Sigmoid colon (tissue), 7 donors: Measurements from ENCODE around the gene IP6K3. TPM values are rescaled to one million over a fixed set of nuclear protein-coding genes. Genes with fewer than 3 reads are reported as not detected.
A peak's percentile ranks its signal among the peaks of the same experiment; 100 is the strongest.

Experiments
- DNase-seq: peaks from one replicate; pipeline ENCODE4 v3.0.0-alpha.2; 2019
- H3K27ac ChIP-seq, 4 donors: fragments of 200-600 bp; sonication (generic); one replicate each; pipeline ENCODE4 v1.5.1; 2016 to 2019; ENCODE audit warnings: mild to moderate bottlenecking in 1 of 4
- H3K27me3 ChIP-seq, 3 donors: fragments of 200-600 bp; sonication (generic); one replicate each; pipeline ENCODE4 v1.5.1; 2019; ENCODE audit warnings: mild to moderate bottlenecking in 1 of 3
- H3K36me3 ChIP-seq, 4 donors: fragments of 200-600 bp; sonication (generic); one replicate each; pipeline ENCODE4 v1.5.1; 2016 to 2019
- H3K4me1 ChIP-seq, 4 donors: fragments of 200-600 bp; sonication (generic); one replicate each; pipeline ENCODE4 v1.5.1; 2017 to 2019
- H3K4me3 ChIP-seq, 4 donors: fragments of 200-600 bp; sonication (generic); one replicate each; pipeline ENCODE4 v1.5.1; 2017 to 2019; ENCODE audit warnings: mild to moderate bottlenecking in 2 of 4, moderate library complexity in 1 of 4
- H3K9me3 ChIP-seq, 4 donors: fragments of 200-600 bp in 3 of 4; sonication (generic) in 3 of 4; one replicate each; pipeline versions ENCODE4 v1.5.1 to v1.6.1; 2013 to 2019
- CTCF ChIP-seq, 4 experiments: fragments of 450-650 bp in 3 of 4; fragments of 200-600 bp in 1 of 4; IDR thresholded peaks; one replicate each; pipeline ENCODE4 v1.5.1; 2016 to 2019; ENCODE audit warnings: antibody characterized with exemption in 4 of 4, mild to moderate bottlenecking in 3 of 4, moderate library complexity in 2 of 4
- EP300 ChIP-seq, 4 donors: sonication (generic); formaldehyde crosslinking; IDR thresholded peaks; one replicate each; pipeline ENCODE4 v1.6.1; 2017; ENCODE audit warnings: antibody characterized with exemption in 4 of 4
- POLR2A ChIP-seq, 2 donors: fragments of 450-650 bp; IDR thresholded peaks; one replicate each; pipeline ENCODE4 v1.6.1; 2016; ENCODE audit warnings: antibody characterized with exemption in 2 of 2, mild to moderate bottlenecking in 2 of 2, moderate library complexity in 2 of 2
- POLR2AphosphoS5 ChIP-seq, 4 donors: sonication (generic); formaldehyde crosslinking; IDR thresholded peaks; one replicate each; pipeline ENCODE4 v1.6.1; 2017; ENCODE audit warnings: antibody characterized with exemption in 4 of 4
- WGBS, 2 donors: extraction: QIAGEN DNeasy Blood & Tissue Kit; methylation state at CpG; one replicate each; pipeline ENCODE4 v1.1.7; 2013; 5-methylcytosine and 5-hydroxymethylcytosine counted together
- intact Hi-C: fragments of 100-400 bp; cut with DNase I; formaldehyde crosslinking; loops from one replicate; pipeline ENCODE4 v1.15.1; 2023
- polyA plus RNA-seq, 3 donors: library from polyadenylated mRNA; stranded (reverse); fragments of 200-250 nt; gene quantifications; one replicate each; pipeline ENCODE4 v1.2.3, GENCODE V29; 2013
- total RNA-seq, 4 donors: library from RNA; depleted of rRNA; stranded (reverse); fragments of >200 nt; gene quantifications; one replicate each; pipeline ENCODE4 v1.1.0, GENCODE V29; 2016
- donor health status: healthy with polysubstance abuse.
- donor health status: Bipolar disorder and iron deficiency.
- donor health status: healthy.

The IP6K3 gene
- total and polyA plus RNA-seq, 7 donors: 0.46 to 10.3 (median 4.9) TPM

- Histone ChIP-seq H3K4me1 (peaks cover 0 to 12% (median 6%) of the 10 kb centered on the region in 4 donors), H3K27ac (no peak overlapping the region), H3K9me3 (no peaks in the 10 kb centered on the region), H3K27me3 (no peaks in the 10 kb centered on the region), H3K36me3 (peaks cover 0 to 25% (median 7%) of the 10 kb centered on the region in 4 donors), H3K4me3 (no peak overlapping the region)
- WGBS, 2 donors: 92 to 95% methylated on average over 14 of the region's 14 CpGs
- intact Hi-C loops: no loop called here
- DNase-seq: no peak
- TF ChIP-seq CTCF (IDR thresholded peaks at IDR 0.05) (no peak), EP300 (IDR thresholded peaks at IDR 0.05) (no peak), POLR2AphosphoS5 (IDR thresholded peaks at IDR 0.05) (no peak), POLR2A (IDR thresholded peaks at IDR 0.05) (no peak)
These were observed 21.5 kb downstream of the IP6K3 start for GRCh38 chr6:33725222-33725621.

- Histone ChIP-seq H3K9me3 (no peaks in the 10 kb centered on the region), H3K4me1 (peaks cover 0 to 16% (median 6%) of the 10 kb centered on the region in 4 donors), H3K36me3 (peaks cover 0 to 21% (median 7%) of the 10 kb centered on the region in 4 donors), H3K4me3 (no peak overlapping the region), H3K27me3 (no peaks in the 10 kb centered on the region), H3K27ac (peak overlapping the region in 3 of 4 donors; percentile 23 to 73 (median 39))
- no peak for DNase-seq
- 59 to 63% methylated on average over 13 of the region's 13 CpGs for WGBS, 2 donors
- TF ChIP-seq CTCF (IDR thresholded peaks at IDR 0.05) (no peak), EP300 (IDR thresholded peaks at IDR 0.05) (no peak), POLR2A (IDR thresholded peaks at IDR 0.05) (no peak), POLR2AphosphoS5 (IDR thresholded peaks at IDR 0.05) (no peak)
- intact Hi-C loops: no loop called here
These were observed 22.3 kb downstream of the IP6K3 start for GRCh38 chr6:33724102-33725023.

GRCh38 chr6:33723371-33724085, 23.2 kb downstream of the IP6K3 start:
- intact Hi-C loops: no loop called here
- 66 to 72% methylated on average over 3 of the region's 3 CpGs for WGBS, 2 donors

GRCh38 chr6:33722103-33722623, 24.5 kb downstream of the IP6K3 start:
- Histone ChIP-seq H3K4me1 (peaks cover 0 to 35% (median 20%) of the 10 kb centered on the region in 4 donors), H3K27ac (peak overlapping the region in 3 of 4 donors; percentile 46 to 73 (median 60)), H3K9me3 (no peaks in the 10 kb centered on the region), H3K27me3 (no peaks in the 10 kb centered on the region), H3K36me3 (peaks cover 0 to 15% (median 2%) of the 10 kb centered on the region in 4 donors), H3K4me3 (no peak overlapping the region)
- 85 to 89% methylated on average over 5 of the region's 5 CpGs for WGBS, 2 donors
- intact Hi-C loops: no loop called here
- DNase-seq: no peak
- TF ChIP-seq CTCF (IDR thresholded peaks at IDR 0.05) (no peak), POLR2AphosphoS5 (IDR thresholded peaks at IDR 0.05) (peak in 1 of 4 donors; percentile 11)

More at GRCh38 chr6:33723371-33724085, 23.2 kb downstream of the IP6K3 start:
- H3K27me3 ChIP-seq: no peaks in the 10 kb centered on the region
- H3K4me3 ChIP-seq: no peak overlapping the region
- no peak for DNase-seq
- TF ChIP-seq POLR2AphosphoS5 (IDR thresholded peaks at IDR 0.05) (no peak), EP300 (IDR thresholded peaks at IDR 0.05) (no peak), CTCF (IDR thresholded peaks at IDR 0.05) (no peak), POLR2A (IDR thresholded peaks at IDR 0.05) (no peak)
- peaks cover 0 to 21% (median 7%) of the 10 kb centered on the region in 4 donors for H3K4me1 ChIP-seq
- H3K27ac ChIP-seq: peak overlapping the region in 3 of 4 donors; percentile 23 to 73 (median 39)
- peaks cover 0 to 21% (median 7%) of the 10 kb centered on the region in 4 donors for H3K36me3 ChIP-seq
- no peaks in the 10 kb centered on the region for H3K9me3 ChIP-seq
